Measurements from ENCODE around the gene MYH15.

MYH15 gene

DNA sequence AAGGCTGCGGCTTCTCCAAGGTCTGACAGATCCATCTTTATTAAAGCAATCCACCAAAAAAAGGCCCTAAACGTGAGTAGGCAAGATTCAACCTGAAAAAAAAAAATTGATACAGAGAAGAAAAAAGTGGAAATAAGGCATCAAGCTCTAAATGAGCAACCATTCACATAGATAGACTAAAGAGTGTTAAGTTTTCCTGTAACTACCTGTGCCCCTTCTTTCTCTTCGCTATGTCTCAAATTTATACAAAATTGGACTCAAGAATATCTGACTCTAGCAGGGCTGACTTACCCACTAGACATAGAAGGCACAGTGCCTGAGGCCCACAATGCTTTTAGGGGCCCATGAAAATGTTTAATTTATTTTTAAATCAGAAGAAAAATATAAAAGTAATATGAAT lies at the start of gene MYH15:
Gene MYH15, minus strand, starts transcription at position 101 of the 400 bp plus-strand sequence. Its CDS starts 66 bp downstream, at position 35.
- no peak for DNase-seq (ENCODE audit: low read depth in 2 of 2)

DNA sequence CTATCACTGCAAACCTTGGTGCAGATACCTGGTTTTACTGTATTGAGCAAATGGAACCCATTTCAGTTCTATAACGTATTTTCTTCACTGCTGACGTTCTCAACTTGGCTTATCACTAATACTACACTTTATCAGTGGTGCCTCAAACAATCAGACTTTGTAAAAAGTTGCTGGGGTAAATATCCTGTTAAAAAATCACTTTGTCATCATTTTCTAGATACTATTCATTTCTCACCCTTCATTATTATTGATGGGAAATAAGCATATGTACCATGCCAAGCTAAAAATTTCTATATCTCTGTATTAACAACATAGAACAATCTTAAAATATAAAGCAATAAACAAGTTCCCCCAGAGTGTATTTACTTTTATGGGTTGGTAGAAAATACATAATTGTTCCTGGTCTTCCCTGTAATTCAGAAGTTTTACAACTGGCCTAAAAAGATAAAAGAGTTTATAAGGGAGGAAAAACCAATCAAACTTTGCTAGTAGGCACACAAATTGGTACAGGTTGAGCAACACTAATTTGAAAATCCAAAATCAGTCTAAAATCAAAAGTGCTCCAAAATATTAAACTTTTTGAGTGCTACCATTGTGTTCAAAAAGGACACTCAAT lies 45.7 kb upstream of the MYH15 start:
- DNase-seq (ENCODE audit: low read depth in 2 of 2): no peak

DNA sequence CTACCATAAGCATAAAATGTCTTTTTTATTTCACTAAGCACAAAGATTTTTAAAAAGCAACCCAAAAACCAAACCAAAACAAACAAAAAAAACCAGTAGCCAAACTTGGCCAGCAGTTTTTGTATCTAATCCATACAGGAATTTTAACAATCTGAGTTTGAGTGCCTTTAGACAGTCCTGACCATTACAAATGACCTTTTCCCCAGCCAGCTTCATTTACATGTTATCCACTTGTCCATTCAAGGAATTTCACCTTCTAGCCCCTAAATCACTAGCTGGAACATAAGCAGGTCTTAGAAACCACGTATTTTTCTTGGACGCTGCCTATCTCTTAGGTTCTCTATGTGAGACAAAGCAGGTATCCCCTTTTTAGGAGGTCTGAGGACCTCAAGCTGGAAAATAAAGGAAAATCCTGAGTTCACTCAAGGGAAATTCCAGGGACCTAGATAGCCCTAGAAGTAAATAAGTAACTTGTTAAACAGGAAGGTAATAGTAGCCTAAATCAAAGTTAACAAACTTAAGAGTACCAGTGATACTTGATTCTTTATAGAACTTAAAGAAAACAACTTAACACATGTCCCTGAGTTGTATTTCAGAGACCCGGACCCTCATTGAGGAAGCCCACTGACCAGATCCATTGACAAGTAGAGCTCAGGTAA lies 44.6 kb upstream of the MYH15 start:
- DNase-seq (ENCODE audit: low read depth in 2 of 2): no peak

DNA sequence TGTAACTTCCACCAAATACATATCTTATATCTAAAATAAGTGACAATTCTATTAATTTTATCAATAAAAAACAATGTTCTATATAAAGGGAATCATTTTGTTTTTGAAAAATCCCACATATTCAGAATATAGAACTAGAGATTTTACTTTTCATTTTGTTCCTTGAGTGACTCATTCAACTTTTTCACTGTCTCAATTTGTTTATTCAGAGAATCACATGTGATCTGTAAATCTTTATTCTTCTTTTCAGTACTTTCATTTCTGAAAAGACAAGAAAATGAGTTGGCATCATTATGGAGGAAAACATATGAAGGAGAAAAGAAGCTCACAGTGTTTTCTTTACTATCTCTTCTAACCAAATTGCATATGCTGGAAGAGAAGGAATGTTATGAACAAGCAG lies 43.8 kb upstream of the MYH15 start:
- DNase-seq (ENCODE audit: low read depth in 2 of 2): no peak

DNA sequence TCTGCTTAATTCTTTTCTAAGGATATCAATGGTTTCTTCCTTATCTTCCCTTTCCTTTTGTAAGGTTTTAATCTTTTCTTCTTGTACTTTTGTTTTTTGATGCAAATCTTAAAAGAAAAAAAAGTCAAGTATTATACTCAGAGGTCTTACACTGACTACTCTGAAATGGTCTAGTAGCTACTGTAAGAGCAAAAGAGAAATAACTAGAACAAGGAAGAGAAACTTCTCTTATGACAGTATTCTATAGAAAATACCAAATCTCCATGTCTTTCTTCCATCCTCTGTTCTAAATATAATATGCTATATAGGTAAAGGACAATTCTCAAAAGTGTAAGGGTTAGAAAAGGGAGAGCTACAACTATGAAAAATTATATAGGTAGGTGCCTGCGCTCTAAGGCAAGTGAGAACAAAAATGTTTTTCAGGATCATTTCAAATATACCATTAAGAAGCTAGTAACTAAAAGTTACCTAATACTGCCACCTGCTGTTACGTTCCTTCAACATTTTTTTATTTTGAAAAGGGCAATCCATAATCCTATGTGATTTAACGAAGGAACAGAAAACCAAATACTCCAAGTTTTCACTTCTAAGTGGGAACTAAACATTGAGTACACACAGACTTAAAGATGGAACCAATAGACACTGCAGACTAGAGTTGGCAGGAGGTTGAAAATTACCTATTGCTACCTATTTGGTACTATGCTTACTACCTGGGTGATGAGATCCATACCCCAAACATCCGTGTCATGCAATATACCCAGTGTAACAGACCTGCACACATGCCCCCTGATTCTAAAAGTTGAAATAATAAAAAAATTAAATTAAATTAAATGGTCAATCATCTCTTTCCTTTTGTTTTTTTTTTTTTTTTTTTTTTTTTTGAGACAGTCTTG lies 42.1 kb upstream of the MYH15 start:
- DNase-seq (ENCODE audit: low read depth in 2 of 2): peak in 1 of 2 donors; percentile 7

DNA sequence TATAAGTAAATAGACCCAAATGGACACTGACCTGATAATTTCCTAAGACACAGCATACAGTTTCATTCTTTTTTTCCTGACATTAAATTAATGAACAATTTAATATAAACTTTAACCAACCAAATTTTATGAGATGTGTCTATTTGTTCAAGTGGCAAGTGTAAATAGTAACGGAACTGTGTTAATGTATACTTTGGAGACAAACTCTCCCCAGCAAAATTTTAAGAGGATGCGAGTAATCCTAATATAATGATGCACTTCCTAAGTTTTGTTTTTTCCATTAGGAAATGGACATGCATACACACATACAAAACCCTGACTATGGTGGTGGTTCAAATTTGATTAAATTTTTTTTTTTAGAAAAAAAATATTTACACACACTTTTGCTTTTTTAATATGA lies 38.5 kb upstream of the MYH15 start:
- no peak for DNase-seq (ENCODE audit: low read depth in 2 of 2)

DNA sequence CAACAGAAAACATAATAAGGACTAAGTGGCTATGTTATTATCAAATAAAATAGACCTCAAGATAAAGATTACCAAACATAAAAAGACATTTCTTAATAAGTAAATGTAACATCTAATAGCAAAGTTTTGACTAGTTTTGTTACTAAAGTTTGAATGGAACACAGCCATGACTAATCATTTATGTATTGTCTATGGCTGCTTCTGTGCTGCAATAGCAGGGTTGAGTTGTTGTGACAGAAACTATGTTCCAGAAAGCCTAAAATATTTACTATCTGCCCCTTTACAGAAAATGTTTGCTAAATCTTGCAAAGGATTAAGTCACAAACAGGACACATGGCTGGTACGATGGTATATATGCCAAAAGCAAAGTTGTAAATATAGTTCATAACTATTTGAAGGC lies 37.9 kb upstream of the MYH15 start:
- no peak for DNase-seq (ENCODE audit: low read depth in 2 of 2)

DNA sequence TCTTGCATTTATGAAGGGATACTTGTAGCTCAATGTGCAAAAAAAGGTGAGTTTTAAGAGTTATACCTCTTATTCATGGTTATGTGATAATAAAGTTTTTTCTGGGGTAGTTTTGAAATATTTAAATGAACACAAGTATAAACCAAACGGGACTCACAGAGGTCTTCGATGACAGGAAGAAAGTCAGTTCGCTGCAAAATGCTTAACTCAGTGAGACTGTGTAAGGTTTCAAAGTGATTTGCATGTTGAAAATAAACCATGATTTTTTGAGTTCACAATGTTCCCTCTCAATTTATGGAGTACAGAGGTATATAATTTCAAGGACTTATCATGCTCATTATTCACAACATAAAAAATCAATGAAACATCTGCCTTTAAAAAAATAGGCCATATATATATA lies 36.3 kb upstream of the MYH15 start:
- DNase-seq (ENCODE audit: low read depth in 2 of 2): no peak

DNA sequence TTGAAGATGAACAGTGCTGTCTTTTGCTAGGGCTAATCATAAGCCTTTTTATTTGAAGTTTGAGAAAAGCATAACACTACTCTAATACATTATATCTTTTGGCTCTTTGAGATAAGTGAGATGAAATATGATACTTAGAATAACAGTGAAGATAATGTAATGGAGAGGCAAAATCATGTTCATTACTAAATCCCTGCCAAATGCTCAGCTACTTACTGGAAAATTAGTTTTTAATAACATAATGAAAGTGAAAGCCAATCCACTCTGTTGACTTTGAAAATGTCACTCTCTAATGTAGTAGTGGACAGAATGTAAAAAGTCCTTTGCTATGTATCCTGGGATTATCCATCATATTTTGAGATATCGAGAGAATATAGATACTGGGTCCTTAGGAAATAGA lies 35.9 kb upstream of the MYH15 start:
- DNase-seq (ENCODE audit: low read depth in 2 of 2): no peak

DNA sequence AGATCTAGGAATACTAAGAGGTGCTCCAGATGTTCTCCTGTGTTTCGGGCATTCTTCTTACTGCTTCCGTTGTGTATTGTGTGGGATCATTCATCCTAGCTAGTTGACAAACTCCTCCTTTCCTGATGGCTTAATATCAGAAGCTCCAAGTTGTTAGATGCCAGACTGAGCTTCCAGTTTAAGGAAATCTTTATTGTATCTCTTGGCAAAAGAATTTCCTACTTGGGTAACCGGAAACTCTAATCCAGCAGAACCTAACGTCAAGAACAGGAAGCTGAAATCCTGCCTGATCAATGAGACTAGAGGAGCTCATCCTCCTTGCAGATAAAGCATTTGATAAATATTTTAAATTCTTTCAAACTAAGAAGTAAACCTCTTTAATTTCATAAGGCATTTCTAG lies 27.7 kb upstream of the MYH15 start:
- no peak for DNase-seq (ENCODE audit: low read depth in 2 of 2)

DNA sequence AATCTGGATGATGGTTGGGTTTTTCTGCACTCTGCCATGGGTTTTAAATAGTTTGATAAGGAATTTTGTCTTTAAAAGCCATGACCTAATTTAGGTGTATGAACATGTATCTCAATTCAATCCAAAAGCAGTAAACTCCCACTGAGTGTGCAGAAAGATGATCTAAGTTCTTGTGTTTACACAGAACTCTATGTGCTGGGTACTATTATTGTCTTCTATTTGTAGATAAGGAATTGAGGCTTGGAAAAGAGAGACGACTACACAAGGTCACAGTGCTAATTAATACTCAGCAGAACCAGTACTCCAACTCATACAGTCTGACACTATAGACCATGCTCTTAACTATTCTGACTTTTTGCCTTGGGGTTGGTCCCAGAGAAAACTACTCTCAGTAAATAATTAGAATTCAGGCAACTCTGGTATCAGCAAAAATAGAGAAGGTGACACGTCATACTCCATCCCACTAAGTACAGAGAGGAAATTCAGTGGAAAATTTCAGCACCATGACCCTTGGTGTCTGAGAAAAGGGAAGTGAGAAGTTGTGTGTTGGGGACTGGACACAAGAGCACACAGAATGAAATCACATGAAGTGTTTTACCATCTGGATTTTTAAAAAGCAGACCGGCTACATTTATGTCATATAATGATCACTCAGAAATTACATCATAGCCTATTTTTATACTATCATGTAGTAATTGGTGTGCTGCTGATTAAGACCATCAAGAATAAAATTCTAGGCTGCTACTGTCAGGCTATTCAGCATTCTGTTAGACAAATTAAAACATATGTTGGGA lies 18.3 kb upstream of the MYH15 start:
- DNase-seq (ENCODE audit: low read depth in 2 of 2): no peak

DNA sequence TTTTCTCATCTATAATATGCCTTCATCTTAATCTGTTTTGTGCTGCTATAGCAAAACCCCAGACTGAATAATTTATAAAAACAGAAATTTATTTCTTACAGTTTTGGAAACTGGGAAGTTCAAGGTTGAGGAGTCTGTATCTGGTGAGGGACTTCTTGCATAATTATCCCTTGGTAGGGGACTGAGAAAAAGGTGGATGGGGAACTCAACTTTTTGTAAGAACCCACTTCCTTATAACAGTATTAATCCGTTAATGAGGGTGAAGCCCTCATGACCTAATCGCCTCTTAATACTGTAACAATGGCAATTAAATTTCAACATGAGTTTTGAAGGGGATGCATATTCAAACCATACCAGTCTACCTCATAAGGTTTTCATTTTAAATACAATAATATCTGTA lies 17.4 kb upstream of the MYH15 start:
- no peak for DNase-seq (ENCODE audit: low read depth in 2 of 2)

DNA sequence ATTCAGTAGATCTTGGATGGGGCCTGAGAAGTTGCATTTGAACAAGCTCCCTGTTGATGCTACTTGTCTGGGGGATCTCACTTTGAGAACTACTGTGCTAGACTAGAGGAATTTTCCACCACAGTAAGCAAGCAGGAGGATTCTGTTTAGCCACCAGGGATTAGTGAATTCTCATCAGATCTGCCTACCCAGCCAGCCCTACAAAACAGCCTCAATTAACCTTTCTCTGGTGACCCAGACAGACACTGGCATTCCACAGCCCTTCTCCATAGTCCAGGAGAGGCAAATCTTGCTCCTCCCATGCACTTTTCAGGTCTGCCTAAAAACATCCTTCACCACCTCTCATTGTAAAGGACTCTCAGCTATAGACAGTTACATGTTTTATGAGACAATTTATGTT lies 16.7 kb upstream of the MYH15 start:
- no peak for DNase-seq (ENCODE audit: low read depth in 2 of 2)

DNA sequence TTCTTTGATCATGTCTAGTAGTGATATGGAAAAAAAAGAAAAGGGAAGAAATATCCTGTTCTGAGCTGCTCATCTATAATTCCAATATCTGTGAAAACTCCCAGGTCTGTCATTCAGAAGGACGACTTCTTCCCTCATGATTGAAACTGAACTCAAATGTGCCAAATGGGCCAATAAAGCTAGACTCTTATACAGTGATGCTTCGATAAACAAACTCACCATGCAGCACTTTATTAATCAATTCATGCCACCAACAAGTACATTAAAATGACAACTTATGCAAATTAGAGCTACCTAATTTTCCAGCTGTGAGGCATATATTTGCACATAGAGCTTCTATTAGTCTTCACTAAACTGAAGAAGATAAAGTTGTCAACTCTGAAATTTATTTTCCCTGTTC lies 15.6 kb upstream of the MYH15 start:
- no peak for DNase-seq (ENCODE audit: low read depth in 2 of 2)

DNA sequence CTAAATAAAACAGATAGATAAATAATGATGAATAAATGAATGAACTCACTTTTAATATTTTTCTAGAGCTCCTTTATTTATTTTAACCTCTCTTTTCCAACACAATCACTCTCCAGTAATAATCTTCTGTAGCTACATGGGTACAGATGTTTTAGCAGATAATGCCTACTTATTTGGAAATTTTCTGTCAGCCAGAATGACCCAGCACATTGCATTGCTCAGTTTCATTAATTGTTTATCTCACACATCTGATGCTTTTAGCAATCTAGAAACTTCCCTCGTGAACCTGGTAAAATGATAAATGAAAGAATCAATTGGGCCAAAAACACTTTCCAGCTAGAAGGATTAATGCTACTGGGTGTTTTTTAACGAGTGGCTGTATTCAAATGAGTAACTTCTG lies 14.9 kb upstream of the MYH15 start:
- no peak for DNase-seq (ENCODE audit: low read depth in 2 of 2)

DNA sequence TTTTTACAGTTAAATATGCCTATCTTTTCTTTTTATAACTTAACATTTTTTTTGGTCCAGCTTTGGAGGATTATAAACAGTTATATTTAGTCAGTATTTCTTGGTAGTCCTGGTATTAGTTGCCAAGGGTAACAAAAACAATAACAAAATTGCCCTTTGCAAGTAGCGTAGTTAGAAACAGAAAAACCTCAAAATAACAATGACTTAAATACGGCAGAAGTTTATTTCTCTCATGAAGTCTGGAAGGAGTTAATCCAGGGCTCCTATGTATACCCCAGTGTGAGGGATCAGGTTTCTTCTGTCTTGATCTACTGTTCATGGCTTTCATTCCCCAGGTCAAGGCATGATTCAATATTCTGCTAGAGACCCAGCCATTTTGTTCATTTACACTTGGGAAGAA lies 14.1 kb upstream of the MYH15 start:
- no peak for DNase-seq (ENCODE audit: low read depth in 2 of 2)

DNA sequence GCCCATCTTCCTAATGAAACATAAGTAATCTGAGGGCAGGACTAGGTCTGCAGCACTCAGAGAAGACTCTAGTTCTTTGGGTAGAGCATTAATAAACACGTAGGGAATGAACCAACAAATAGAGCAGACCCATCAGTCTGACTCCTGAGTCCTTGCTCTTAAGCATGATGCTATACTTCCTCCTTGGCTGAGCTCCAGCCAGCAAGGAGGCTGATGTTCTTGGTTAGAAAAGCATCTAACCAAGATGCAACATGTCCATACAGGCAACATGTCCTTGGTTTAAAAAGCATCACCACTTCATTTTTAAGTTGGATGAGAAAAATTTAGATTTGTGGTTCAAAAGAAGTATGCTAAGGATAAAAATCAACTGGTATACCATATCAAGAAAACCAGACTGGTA lies 8.5 kb upstream of the MYH15 start:
- DNase-seq (ENCODE audit: low read depth in 2 of 2): no peak

DNA sequence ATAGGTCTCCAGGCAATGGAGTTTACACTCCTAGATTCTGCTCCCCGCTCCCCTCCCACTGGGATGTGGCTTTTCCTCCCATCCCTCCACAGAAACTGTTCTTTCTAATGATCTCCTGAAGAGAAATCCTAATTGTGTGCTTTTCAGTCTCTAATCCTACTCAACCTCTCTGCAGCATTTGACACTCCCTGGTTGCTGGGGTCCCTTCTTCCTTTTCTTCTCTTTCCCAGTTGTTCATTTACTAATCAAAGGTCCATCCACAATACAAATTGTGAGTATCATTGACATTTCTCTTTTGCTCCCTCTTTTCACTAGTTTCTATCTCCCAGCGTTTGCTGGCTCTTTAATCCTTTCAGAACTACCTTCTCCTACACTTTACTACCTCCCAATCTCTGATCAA lies 6.5 kb upstream of the MYH15 start:
- no peak for DNase-seq (ENCODE audit: low read depth in 2 of 2)

DNA sequence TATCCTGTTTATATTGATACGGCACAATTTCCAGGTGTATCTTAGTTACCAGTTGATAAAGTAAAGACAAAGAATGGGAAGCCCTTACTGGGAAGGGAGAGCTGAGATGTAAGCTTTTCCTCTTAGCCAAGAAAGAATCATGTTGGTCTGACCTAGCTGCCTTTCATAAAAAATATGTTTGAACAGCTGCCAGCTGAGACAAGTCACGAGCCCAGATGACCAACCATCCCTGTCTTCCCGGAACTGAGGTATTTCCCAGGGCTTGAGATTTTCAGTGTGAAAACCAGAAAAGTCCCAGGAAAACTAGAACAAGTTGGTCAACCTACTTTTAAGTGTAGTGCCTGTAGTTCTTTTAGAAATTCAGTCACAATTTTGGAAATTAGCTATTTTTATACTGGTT lies 3.6 kb upstream of the MYH15 start:
- DNase-seq (ENCODE audit: low read depth in 2 of 2): no peak

DNA sequence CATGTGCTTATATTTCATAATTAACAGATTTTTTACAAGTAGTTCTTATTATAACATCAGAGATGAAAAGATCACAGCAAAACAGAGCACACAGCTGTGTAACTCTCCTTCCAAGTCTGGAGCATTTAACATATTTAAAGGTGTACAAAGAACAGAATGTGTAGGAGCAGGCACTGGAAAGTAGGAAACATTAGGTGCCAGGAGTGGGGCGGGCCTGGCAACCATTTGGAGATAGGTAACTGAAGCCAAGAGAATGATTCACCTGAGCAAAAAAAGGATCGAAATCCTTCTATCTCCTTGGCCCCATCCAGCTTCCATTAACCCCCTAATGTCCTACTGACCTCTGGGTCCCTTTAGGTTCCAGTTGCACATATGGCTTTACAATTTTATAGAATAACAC lies 2.3 kb upstream of the MYH15 start:
- DNase-seq (ENCODE audit: low read depth in 2 of 2): no peak

DNA sequence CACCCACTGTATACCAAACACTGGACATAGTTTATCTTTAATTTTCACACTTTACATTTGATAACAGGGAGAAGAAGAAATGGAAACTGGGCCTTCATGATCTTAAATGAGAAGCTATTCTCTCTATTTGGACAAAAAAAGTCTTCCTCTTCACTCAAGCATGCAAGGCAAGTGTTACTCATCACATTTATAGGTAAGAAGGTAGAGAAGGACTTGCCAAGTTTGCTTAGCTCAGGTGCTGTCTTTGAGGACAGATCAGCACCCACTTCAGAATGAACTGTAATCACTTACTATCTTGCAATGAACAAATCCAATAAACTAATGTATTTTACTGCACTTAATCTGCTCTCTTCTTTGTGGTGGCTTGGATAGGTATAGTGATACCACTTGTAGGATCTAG lies 1.1 kb upstream of the MYH15 start:
- DNase-seq (ENCODE audit: low read depth in 2 of 2): no peak

DNA sequence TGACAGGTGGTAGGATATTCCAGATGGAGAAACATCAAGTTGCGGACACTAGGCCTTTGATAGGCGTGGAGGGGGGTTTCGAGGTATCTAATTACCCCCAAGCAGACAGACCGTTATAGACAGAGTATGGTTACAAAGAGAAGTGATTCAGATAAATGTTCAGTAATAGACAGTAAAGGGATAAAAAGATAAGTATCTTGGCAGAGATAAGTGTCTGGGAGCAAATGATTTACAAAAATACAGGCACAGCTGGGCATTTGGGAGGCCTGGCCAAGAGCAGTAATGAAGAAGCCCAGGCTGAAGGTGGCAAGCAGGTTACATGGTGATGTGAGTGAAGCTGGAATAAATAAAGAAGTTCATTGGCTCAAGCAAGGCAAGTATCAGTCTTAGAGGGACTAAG lies 659 bp upstream of the MYH15 start:
- DNase-seq (ENCODE audit: low read depth in 2 of 2): no peak
